ENCODE results near the gene USP6NL.

The USP6NL gene

GRCh38 chr10:11429439-11430052 is 181.9 kb downstream of the USP6NL start:
- no peak for DNase-seq (ENCODE audit: low read depth in 2 of 2, low spot score in 1 of 2)

- DNase-seq (ENCODE audit: low read depth in 2 of 2, low spot score in 1 of 2) = no peak
Measured at GRCh38 chr10:11425676-11426075, 185.8 kb downstream of the USP6NL start.

- DNase-seq (ENCODE audit: low read depth in 2 of 2, low spot score in 1 of 2) = no peak
Measured at GRCh38 chr10:11425296-11425610, 186.2 kb downstream of the USP6NL start.

GRCh38 chr10:11424456-11425295 is 186.8 kb downstream of the USP6NL start:
- no peak for DNase-seq (ENCODE audit: low read depth in 2 of 2, low spot score in 1 of 2)

GRCh38 chr10:11416974-11417373 is 194.5 kb downstream of the USP6NL start:
- no peak for DNase-seq (ENCODE audit: low read depth in 2 of 2, low spot score in 1 of 2)

- no peak for DNase-seq (ENCODE audit: low read depth in 2 of 2, low spot score in 1 of 2)
Measured at GRCh38 chr10:11415095-11415494, 196.4 kb downstream of the USP6NL start.

- no peak for DNase-seq (ENCODE audit: low read depth in 2 of 2, low spot score in 1 of 2)
Measured at GRCh38 chr10:11414314-11415038, 197.0 kb downstream of the USP6NL start.

GRCh38 chr10:11411926-11412545 is 199.4 kb downstream of the USP6NL start:
- DNase-seq (ENCODE audit: low read depth in 2 of 2, low spot score in 1 of 2) = no peak

GRCh38 chr10:11409357-11409756 is 202.1 kb downstream of the USP6NL start:
- no peak for DNase-seq (ENCODE audit: low read depth in 2 of 2, low spot score in 1 of 2)

- no peak for DNase-seq (ENCODE audit: low read depth in 2 of 2, low spot score in 1 of 2)
Measured at GRCh38 chr10:11407939-11408338, 203.5 kb downstream of the USP6NL start.

GRCh38 chr10:11406746-11407145 is 204.7 kb downstream of the USP6NL start:
- no peak for DNase-seq (ENCODE audit: low read depth in 2 of 2, low spot score in 1 of 2)

GRCh38 chr10:11404901-11405300 is 206.5 kb downstream of the USP6NL start:
- no peak for DNase-seq (ENCODE audit: low read depth in 2 of 2, low spot score in 1 of 2)
